Adipose tissue (tissue), 3 donors: Measurements from ENCODE around the gene MCM8. TPM values are rescaled to one million over a fixed set of nuclear protein-coding genes. Genes with fewer than 3 reads are reported as not detected.
"Not testable (repeated sequence)": the region's sequence is repeated elsewhere in the genome, so short reads cannot be mapped to it uniquely, and the experiment has no call there.

ENCODE experiments used
- H3K27ac ChIP-seq: one replicate; pipeline ENCODE4 v1.5.1; 2013; ENCODE audit warnings: low read depth, low read length
- WGBS, 3 donors: extraction: QIAGEN DNeasy Blood & Tissue Kit; methylation state at CpG; one replicate each; pipeline ENCODE4 v1.1.7; 2013; 5-methylcytosine and 5-hydroxymethylcytosine counted together
- polyA plus RNA-seq, 3 donors: library from polyadenylated mRNA; stranded (reverse); fragments of 200-250 nt; gene quantifications; one replicate each; pipeline ENCODE4 v1.2.3, GENCODE V29; 2013
- donor health status: healthy with polysubstance abuse.
- donor health status: Bipolar disorder and iron deficiency.
- donor health status: healthy.

MCM8 gene
- polyA plus RNA-seq, 3 donors = 1.7 to 4.3 (median 2.6) TPM

DNA sequence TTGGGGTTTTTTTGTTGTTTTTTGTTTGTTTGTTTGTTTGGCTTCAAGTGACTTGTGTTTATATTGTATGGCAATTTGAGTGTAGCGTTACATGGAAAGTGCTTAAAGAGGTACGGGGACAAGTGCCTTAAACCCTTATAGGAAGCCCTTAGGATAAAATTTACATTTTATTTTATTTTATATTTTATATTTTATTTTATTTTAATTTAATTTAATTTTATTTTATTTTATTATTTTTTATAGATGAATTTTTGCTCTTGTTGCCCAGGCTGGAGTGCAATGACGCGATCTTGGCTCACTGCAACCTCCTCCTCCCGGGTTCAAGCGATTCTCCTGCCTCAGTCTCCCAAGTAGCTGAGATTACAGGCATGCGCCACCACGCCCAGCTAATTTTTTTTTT lies 82.5 kb downstream of the MCM8 start:
- WGBS, 3 donors = 96 to 97% (median 97%) methylated on average over 8 of the region's 8 CpGs

DNA sequence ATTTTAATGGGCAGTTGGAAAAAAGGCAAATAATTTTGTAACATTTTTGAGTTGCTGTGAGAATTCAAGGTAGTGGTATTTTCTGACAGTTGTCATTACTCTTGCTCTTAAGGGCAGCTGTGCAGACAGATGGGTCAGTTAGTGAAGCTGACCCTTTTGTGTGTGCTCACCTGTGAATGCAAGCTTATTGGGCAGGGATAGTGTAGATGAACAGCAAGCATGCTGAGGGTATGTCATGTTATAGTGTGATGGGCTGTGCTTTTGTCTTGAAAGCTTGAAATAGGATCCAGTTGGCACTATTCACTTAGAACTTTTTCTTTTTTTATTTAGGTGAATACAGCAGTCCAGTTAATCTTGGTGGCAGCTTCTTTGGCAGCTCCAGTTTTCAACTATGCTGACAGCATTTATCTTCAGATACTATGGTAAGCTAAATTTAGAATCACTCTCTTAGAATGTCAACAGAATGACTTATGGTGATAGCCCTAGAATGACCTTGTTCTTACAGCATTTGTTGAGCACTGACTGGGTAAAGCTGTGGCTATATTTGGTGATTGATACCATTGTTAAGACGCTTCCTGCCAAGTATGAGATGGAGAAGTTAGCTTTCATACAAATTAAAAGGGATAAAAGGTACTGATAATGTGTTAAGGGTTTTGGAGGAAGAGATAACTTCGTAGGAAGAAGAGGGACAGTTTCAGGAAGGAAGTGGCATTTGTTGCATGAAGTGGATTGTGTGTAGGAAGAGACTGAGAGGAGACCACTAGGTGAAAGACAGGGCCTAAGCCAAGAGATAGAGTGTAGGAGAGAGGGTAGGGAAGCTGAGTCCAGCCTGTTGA lies 83.9 kb downstream of the MCM8 start:
- H3K27ac ChIP-seq = no peak overlapping the region
- WGBS, 3 donors = 18 to 45% (median 31%) methylated on average over 2 of the region's 2 CpGs

More for the DNA sequence above, 82.5 kb downstream of the MCM8 start:
- not testable (repeated sequence) for H3K27ac ChIP-seq

DNA sequence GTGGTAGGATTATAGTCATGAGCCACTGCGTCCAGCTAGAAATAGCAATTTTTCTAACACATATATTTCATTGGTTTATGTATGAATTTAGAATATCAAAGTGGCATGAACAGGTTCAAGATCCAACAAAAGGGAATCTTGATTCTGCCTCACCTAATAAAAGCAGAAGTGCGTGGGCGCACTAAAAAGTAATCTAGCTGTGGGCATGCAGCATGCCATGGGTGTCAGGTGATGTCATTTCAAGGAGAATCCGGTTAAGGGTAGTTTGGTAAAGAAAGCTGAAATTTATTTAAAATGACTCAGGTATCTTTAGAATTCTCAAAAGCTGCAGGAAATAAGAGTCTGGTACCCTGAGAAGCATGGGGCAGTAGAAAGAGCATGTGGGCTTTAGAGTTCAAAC lies 85.8 kb downstream of the MCM8 start:
- 95 to 97% (median 96%) methylated on average over 4 of the region's 4 CpGs for WGBS, 3 donors
- no peak overlapping the region for H3K27ac ChIP-seq

DNA sequence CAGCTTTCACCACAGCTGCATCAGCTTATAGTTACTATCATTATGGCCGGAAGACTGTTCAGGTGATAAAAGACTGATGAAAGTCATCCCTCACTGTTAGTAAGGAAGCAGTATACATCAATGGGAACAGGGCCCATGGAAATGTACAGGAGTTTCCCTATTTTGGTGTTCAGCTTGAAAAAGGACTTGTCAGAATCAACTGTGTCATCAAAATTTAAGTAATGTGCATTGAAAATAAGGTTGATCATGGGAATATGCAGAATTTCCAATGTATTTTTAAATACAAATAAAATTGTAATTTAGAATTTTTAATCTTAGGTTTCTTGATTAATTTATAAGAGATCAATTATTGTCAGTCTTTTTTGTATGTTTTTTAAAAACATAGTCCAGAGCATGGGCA lies 86.6 kb downstream of the MCM8 start:
- 88 to 90% (median 90%) methylated on average over 1 of the region's 1 CpG for WGBS, 3 donors

DNA sequence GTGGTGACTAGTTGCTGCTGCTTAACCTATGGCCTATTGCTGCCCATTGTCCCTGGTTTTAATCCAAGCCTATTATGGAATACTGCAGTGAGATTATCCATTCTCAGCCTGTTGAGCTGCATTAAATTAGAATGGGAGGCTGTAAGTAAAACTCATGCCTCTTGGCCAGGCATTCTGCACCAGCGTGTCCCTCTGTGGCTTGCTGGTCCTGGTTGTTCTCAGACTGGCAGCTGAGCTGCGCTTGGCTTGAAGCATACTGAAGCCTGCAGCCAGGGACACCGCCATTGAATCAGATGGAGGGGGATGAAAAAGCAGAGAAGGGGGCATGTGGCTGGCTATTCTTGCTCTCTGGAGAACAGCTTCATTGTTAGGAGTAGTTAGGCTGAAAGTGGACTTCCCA lies 87.8 kb downstream of the MCM8 start:
- H3K27ac ChIP-seq = no peak overlapping the region
- 85 to 96% (median 90%) methylated on average over 3 of the region's 3 CpGs for WGBS, 3 donors

More for the DNA sequence above, 86.6 kb downstream of the MCM8 start:
- H3K27ac ChIP-seq = no peak overlapping the region

DNA sequence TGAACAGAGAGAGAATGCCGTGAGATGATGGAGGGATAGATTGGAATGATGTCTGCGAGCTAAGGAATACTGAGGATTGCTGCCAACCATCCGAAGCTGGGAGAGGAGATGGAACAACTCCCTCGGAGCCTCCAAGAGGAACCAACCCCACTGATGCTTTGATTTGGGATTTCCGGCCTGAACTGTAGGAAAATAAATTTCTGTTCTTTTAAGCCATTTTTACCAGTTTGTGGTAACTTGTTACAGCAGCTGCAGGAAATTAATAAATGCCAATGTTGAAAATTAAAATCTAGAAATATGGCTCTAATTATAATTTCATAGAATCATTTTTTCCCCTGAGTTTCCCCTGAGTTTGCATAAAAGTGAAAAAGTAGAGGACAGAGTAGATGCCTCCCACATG lies 89.3 kb downstream of the MCM8 start:
- no peak overlapping the region for H3K27ac ChIP-seq
- 74 to 85% (median 76%) methylated on average over 5 of the region's 5 CpGs for whole genome bisulfite sequencing, 3 donors

DNA sequence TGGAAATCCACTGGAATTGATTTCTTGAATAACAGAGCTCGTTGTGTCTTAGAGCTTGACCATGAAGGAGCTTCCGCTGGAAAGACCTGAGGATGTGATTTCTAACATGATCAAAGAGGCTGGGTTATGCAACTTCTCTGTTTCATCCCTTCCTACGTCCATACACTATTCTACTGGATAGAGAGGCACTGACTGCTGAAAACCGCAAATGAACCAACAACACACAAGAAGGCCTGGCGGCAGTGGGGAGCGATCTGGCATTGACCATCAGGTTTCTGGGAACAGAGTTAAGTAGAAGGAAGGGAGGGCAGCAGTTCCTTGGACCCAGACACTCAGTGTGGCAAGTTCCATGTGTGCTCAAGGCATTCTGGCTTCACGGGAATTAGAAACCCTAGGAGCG lies 90.1 kb downstream of the MCM8 start:
- no peak overlapping the region for H3K27ac ChIP-seq
- WGBS, 3 donors = 80 to 91% (median 88%) methylated on average over 8 of the region's 8 CpGs

DNA sequence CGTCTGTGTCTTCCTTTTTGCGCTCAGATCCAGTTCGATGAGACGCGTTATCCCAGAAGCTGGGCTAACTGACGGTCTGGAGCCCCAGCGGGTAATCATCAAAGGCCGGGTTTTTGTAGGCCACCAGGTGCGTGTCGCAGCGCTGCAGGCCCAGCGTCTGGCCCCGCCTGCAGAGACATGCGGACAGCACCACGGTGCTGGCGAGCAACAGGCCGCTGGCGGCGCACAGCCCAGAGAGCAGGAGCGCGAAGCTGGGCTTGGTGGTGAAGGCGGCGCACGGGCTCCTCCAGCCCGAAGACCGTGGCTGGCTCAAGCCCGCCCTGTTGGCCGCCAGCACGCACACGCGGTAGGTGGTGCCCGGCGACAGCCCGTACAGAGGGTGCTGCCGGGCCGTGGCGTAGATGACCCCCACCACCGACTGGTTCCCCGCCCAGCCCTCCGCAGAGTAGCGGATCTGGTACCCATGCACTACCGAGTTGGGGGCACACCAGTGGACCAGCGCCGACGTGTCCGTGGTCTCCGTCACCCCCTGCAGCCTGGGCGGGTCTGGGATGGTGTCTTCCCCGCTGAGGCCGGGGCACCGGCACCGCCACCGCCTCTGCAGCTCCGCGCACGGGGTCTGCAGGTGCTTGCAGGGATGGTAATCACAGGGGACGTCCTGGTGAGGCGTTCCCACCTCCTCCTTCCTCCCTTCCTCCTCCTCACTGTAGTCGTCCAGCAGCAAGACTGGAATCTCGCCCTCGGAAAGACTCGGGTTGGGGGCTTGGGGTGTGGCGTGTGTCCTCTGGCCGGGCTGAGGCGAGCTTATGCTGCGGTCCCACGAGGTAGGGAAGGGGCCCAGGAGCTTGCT lies 90.7 kb downstream of the MCM8 start:
- no peak overlapping the region for H3K27ac ChIP-seq
- WGBS, 3 donors = 84 to 90% (median 86%) methylated on average over 65 to 67 of the region's 67 CpGs

DNA sequence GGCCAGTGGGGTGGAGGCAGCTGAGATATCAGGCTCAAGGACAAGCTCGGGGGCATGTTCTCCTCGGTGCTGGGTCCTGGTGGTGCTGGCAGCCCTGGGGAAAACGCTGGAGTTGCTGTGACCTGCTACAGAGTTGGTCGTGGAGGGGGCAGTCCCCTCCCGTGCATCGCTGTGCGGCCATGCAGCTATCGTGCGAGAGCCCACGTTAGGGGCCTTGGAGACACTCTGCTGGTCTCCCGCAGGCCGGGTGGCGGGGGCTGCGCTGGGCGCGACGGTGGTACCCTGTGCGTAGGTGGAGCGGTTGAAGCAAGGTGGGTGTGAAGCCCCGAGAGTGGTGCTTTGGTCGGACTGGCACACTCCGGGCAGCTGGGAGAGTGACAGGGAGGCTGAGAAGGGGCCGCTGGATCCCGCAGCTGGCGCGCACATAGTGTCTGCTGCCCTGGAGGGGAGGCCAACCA lies 91.4 kb downstream of the MCM8 start:
- H3K27ac ChIP-seq = no peak overlapping the region
- 90 to 92% (median 91%) methylated on average over 26 of the region's 26 CpGs for WGBS, 3 donors

DNA sequence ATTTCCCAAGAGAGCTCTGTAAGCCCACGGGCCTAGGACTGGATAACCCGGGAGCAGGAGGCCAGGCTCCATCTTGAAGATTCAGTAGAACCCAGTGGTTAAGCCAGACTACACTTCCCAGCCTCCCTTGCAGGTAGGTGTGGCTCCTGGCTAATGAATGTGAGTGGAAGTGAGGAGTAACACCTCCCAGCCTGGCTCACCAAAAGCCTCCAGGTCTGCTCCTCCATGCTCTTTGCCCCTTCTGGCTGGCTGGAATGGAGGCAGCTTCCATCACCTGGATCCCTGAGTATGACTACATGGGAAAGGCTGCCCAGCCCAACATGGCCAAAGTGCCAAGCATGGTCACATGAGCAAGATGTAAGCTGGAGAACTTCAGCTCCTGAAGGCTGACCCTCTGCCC lies 93.7 kb downstream of the MCM8 start:
- WGBS, 3 donors = 83 to 98% (median 84%) methylated on average over 2 of the region's 2 CpGs
- no peak overlapping the region for H3K27ac ChIP-seq

DNA sequence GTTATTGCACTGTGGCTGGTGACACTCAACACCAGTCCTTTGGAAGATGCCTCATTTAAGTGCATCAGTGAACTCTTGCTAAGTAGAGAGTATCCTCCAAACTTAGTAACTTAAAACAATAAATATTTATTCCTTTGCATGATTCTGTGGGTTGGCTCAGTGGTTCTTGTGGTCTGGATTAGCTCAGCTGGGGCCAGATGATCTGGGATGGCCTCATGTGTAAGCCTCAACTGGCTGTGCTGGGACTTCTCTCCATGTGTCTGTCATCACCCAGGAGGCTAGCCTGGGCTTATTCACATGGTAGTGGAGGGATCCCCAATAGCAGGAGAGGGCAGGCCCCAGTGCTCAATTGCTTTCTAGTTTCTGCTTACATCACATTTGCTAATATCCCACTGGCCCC lies 95.1 kb downstream of the MCM8 start:
- no peak overlapping the region for H3K27ac ChIP-seq

DNA sequence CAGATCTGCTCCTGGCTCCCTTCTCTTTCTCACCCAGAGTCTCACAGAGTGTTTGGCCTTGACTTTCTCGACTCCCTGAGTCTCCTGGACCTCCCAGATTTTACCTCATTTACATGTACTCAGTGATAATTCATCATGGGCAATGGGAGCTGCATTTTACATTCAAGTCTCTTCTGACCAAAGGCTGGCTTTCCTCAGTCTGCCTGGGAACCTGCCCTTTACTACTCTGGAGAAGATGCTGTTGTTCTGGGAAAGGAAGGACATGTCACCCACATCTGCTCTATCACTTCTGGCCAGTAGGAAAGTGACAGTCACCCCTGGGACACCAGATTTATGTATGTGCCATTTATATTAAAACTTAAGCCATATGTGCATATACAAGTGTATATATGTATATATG lies 96.0 kb downstream of the MCM8 start:
- 23 to 64% (median 42%) methylated on average over 1 of the region's 1 CpG for WGBS, 3 donors
- no peak overlapping the region for H3K27ac ChIP-seq

DNA sequence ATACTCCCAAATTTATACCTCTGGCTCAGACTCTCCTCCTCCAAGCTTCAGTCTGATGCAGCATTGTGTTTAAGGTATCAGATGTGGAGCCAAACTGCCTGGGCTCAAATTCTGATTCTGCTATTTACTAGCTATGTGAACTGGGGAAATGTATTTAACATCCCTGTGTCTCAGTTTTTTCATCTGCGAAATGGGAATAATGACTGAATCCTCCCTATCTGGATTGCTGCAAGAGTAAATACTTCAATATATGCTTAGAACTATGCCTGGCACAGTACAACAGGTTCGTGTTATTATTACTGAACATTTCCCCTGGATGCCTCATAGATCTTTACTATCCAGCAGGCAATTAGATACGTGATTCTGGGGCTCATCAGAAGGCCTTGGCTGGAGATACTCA lies 97.9 kb downstream of the MCM8 start:
- WGBS, 3 donors = 84 to 91% (median 86%) methylated on average over 3 of the region's 3 CpGs
- H3K27ac ChIP-seq = no peak overlapping the region

Other genes starting within 250 kb of the MCM8 start
- gene SHLD1, start 200.3 kb upstream of the MCM8 start, polyA plus RNA-seq = 1 to 10 TPM; 3.6 to 4.6 (median 4.1) TPM
- 10 to 100 TPM in 1 of 3 donors, under 1 TPM in 2; 0.22 to 26.4 (median 0.39) TPM for gene CHGB, start 39.1 kb upstream of the MCM8 start, polyA plus RNA-seq
- gene TRMT6, start 119 bp upstream of the MCM8 start, polyA plus RNA-seq = 10 to 100 TPM in 1 of 3 donors, 1 to 10 TPM in 2; 5.9 to 11.9 (median 8.9) TPM
- 100 to 1,000 TPM in 1 of 3 donors, 10 to 100 TPM in 2; 29.9 to 125 (median 73.4) TPM for gene CRLS1, start 55.5 kb downstream of the MCM8 start, polyA plus RNA-seq
- 1 to 10 TPM in 2 of 3 donors, under 1 TPM in 1; 0.69 to 1.7 (median 1.0) TPM for gene LRRN4, start 103.4 kb downstream of the MCM8 start, polyA plus RNA-seq
- gene FERMT1, start 172.4 kb downstream of the MCM8 start, polyA plus RNA-seq = 1 to 10 TPM in 2 of 3 donors, under 1 TPM in 1; 0.74 to 1.4 (median 1.0) TPM